GM12878 (cell line): ENCODE data around the gene AMN1.

Experiments
- CREM ChIP-seq: IDR thresholded peaks from 2 replicates; pipeline ENCODE4 v1.6.1; 2014; ENCODE audit warnings: antibody characterized with exemption, low read depth
- NFYB ChIP-seq: IDR thresholded peaks from 2 replicates; pipeline ENCODE4 v1.6.1; 2011; ENCODE audit warnings: low read depth, mild to moderate bottlenecking, low read length, improper control_type of control experiment, moderate library complexity; ENCODE audit not compliant: insufficient read depth
- NR2C1 ChIP-seq: fragments of 450-650 bp; IDR thresholded peaks from 2 replicates; pipeline ENCODE4 v1.6.1; 2017; ENCODE audit warnings: antibody characterized with exemption, mild to moderate bottlenecking, moderate library complexity
- POLR2A ChIP-seq: IDR thresholded peaks from 2 replicates; pipeline ENCODE4 v1.6.1; 2011; ENCODE audit warnings: low read depth, mild to moderate bottlenecking, low read length
- SREBF2 ChIP-seq: IDR thresholded peaks from 2 replicates; pipeline ENCODE4 v1.6.1; 2012; ENCODE audit warnings: mild to moderate bottlenecking, low read length
- TARDBP ChIP-seq: IDR thresholded peaks from 2 replicates; pipeline ENCODE4 v1.6.1; 2016; ENCODE audit warnings: borderline replicate concordance
- TF ChIP-seq, protein P1 (sequence below): fragments of 450-650 bp; IDR thresholded peaks from 2 replicates; pipeline ENCODE4 v1.6.1; 2017; ENCODE audit warnings: borderline replicate concordance
- TF ChIP-seq, protein P2 (sequence below): IDR thresholded peaks from 2 replicates; pipeline ENCODE4 v1.6.1; 2011; ENCODE audit warnings: low read depth, mild to moderate bottlenecking, low read length, moderate library complexity, borderline replicate concordance; ENCODE audit errors: extremely low read depth
- TF ChIP-seq, protein P3 (sequence below), 3 experiments: IDR thresholded peaks in 2 of 3; conservative IDR thresholded peaks in 1 of 3; 2 replicates each; pipeline ENCODE4 v1.5.1; 2011; ENCODE audit warnings: low read depth in 3 of 3, low read length in 3 of 3, mild to moderate bottlenecking in 3 of 3, control low read depth in 2 of 3, moderate library complexity in 2 of 3, inconsistent platforms in 1 of 3, mixed read lengths in 1 of 3; ENCODE audit not compliant: control insufficient read depth in 2 of 3, insufficient read depth in 1 of 3; ENCODE audit errors: extremely low read depth in 1 of 3

DNA sequence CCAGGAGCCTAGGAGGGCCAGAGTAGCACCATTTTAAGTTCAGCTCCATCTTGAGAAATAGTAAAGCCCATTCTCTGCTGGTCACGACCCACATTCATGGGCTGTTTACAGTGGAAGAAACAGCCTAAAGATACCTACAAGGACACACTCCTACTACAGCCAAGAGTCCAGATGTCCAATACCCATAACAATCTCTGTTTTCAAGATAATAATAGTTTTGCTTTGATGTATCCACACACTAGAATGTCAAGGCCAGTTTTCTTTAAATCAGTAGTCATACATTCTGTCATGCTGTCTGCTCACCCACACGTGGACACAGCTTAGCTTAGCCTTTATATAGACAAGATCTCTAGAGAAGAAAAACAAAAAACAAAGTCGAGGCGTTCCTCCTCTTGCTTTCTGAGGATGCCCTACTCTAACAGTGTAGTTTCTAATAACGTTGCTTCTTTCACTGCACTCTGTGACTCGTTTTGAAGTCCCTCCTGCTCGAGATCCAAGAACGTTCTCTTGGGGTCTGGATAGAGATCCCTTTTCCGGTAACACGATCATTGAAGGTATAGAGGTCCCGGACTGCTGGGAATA, 87.2 kb downstream of the AMN1 start:
- TF ChIP-seq, protein P1, sequence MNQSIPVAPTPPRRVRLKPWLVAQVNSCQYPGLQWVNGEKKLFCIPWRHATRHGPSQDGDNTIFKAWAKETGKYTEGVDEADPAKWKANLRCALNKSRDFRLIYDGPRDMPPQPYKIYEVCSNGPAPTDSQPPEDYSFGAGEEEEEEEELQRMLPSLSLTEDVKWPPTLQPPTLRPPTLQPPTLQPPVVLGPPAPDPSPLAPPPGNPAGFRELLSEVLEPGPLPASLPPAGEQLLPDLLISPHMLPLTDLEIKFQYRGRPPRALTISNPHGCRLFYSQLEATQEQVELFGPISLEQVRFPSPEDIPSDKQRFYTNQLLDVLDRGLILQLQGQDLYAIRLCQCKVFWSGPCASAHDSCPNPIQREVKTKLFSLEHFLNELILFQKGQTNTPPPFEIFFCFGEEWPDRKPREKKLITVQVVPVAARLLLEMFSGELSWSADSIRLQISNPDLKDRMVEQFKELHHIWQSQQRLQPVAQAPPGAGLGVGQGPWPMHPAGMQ = no peak
- TF ChIP-seq CREM (no peak), NR2C1 (no peak), NFYB (no peak), POLR2A (no peak), SREBF2 (no peak), TARDBP (no peak)
- TF ChIP-seq, protein P2, sequence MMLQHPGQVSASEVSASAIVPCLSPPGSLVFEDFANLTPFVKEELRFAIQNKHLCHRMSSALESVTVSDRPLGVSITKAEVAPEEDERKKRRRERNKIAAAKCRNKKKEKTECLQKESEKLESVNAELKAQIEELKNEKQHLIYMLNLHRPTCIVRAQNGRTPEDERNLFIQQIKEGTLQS = no peak
- TF ChIP-seq, protein P3, sequence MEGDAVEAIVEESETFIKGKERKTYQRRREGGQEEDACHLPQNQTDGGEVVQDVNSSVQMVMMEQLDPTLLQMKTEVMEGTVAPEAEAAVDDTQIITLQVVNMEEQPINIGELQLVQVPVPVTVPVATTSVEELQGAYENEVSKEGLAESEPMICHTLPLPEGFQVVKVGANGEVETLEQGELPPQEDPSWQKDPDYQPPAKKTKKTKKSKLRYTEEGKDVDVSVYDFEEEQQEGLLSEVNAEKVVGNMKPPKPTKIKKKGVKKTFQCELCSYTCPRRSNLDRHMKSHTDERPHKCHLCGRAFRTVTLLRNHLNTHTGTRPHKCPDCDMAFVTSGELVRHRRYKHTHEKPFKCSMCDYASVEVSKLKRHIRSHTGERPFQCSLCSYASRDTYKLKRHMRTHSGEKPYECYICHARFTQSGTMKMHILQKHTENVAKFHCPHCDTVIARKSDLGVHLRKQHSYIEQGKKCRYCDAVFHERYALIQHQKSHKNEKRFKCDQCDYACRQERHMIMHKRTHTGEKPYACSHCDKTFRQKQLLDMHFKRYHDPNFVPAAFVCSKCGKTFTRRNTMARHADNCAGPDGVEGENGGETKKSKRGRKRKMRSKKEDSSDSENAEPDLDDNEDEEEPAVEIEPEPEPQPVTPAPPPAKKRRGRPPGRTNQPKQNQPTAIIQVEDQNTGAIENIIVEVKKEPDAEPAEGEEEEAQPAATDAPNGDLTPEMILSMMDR (IDR thresholded peaks at IDR 0.05 in 2 of 3, conservative IDR thresholded peaks at IDR 0.05 in 1 of 3; ENCODE audit: control insufficient read depth in 2 of 3, extremely low read depth in 1 of 3, insufficient read depth in 1 of 3, low read depth in 3 of 3, low read length in 3 of 3) = no peak
